GM08714 (cell line): ENCODE measurements around the gene AHCYL2.
"Not testable (repeated sequence)": the region's sequence is repeated elsewhere in the genome, so short reads cannot be mapped to it uniquely, and the experiment has no call there.

Experiments
- H3K4me3 ChIP-seq: fragments of 200-500 bp; sonication (Bioruptor generic); 2 replicates; pipeline ENCODE4 v1.5.1; 2014; ENCODE audit warnings: mild to moderate bottlenecking, low read length, inconsistent platforms
- ZNF274 ChIP-seq: IDR thresholded peaks from 2 replicates; pipeline ENCODE4 v1.6.1; 2012; ENCODE audit warnings: mild to moderate bottlenecking, low read depth, low read length

The AHCYL2 gene

DNA sequence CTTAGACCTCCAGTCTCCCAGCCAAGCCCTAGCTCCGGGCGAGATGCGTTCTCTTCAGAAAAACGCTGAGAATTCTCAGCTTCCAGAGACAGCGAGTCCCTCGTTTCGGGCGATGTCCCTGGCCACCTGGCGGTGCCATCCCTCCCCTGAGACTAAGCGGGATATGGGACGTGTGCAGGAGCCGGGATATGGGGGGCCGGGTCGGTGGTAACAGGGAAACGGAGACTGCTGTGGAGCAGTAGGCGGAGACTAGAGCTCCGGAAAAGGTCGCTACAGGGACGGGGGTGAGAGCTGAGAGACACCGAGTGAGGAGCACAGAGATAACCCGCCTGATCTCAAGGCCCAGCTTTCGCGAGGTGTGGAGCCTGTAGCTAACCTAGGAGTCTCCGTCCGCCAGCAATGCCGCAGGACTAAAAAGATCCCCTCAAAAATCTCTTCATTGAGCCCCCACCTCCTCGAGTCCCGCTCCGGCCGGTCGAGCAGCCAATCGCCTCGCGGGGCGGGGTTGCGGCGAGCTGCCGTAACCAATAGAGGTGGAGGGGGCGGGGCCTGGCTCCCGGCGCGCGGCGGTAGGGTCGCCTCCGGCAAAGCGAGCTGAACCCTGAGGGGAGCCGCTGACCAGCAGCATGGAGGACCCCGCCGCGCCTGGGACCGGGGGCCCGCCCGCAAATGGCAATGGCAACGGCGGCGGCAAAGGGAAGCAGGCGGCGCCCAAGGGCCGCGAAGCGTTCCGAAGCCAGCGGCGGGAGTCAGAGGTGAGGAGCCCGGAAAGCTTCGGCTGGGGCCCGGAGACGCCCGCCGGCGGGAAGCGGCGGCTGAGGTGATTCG lies 209.2 kb downstream of the AHCYL2 start, which contains the start of gene STRIP2:
STRIP2 (plus strand) TSS at position 586 of the 828 bp plus-strand sequence; CDS start at position 627, 41 bp downstream.
- H3K4me3 ChIP-seq = peak within 1 kb of the TSS; percentile 79
- no peak for TF ChIP-seq ZNF274

DNA sequence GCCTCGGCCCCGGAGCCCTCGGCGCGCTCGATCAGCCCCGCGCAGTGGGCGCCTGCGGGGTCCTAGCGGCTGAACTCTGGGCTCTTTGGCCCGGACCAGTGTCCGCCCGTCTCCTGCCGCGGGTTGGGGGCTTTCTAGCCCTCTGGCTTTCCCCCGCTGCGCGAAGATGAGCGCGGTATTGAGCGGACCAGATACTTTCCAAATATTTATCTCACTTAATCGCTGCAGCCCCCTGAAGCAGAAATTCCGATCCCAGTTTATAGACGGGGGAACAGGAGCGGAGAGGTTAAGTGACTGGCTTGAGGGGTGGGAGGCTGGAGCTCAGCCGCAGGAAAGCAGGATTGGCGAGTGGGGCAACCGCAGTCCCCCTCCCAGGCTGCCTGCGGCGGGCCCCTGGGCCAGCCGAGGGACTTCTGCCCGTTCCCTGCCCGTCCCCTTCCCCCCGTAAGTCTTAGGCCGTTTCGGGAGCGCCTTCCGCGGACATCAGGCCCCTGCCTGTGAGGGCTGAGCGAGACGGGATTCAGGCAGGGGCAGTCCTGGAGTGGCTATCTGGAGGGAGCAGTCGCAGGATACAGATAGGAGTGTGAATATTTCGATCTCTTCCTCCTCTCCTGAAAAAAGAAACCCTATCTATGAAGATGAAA lies 210.0 kb downstream of the AHCYL2 start:
- no peak for TF ChIP-seq ZNF274
- H3K4me3 ChIP-seq = peak overlapping the region; percentile 79

DNA sequence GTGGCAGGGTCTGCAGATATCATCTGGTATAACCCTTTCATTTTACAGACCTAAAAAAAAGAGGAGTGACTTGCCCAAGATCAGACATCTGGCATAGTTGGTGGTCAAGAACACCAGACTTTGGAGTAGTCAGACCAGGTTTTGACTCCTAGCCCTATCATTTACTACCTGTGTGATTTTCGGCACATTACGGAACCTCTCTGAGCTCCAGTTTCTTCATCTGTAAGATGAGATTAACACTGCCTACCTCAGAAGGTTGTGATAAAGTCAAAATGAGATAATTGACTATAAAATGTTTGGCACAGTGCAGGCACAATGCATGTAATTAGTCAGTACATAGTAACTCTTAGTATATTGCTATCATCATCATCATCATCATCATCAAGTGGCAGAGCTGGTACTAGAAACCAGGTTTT lies 210.6 kb downstream of the AHCYL2 start:
- TF ChIP-seq ZNF274 = no peak
- peak overlapping the region; percentile 79; the same call in 1 of the 2 replicates for H3K4me3 ChIP-seq

- no peak overlapping the region for H3K4me3 ChIP-seq
- TF ChIP-seq ZNF274 = no peak
Observed at GRCh38 chr7:129436335-129436923, 211.6 kb downstream of the AHCYL2 start.

DNA sequence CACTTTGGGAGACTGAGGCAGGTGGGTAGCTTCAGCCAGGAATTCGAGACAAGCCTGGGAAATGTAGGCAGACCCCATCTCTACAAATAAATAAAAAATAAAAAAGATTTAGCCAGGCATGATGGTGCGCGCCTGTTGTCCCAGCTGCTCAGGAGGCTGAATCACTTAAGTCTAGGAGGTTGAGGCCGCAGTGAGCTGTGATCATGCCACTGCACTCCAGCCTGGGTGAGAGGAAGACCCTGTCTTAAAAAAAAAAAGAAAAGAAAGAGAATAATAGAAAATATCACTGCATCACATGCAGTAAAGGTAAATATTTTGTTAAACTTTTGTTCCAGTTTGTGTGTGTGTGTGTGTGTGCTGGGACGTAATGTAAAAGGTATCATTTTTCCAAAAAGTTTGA lies 212.4 kb downstream of the AHCYL2 start:
- no peak for TF ChIP-seq ZNF274
- H3K4me3 ChIP-seq = no peak overlapping the region

- no peak for TF ChIP-seq ZNF274
- no peak overlapping the region for H3K4me3 ChIP-seq
Observed at GRCh38 chr7:129438281-129438838, 213.5 kb downstream of the AHCYL2 start.

GRCh38 chr7:129438839-129439651 lies 214.2 kb downstream of the AHCYL2 start:
- TF ChIP-seq ZNF274 = no peak
- no peak overlapping the region for H3K4me3 ChIP-seq

DNA sequence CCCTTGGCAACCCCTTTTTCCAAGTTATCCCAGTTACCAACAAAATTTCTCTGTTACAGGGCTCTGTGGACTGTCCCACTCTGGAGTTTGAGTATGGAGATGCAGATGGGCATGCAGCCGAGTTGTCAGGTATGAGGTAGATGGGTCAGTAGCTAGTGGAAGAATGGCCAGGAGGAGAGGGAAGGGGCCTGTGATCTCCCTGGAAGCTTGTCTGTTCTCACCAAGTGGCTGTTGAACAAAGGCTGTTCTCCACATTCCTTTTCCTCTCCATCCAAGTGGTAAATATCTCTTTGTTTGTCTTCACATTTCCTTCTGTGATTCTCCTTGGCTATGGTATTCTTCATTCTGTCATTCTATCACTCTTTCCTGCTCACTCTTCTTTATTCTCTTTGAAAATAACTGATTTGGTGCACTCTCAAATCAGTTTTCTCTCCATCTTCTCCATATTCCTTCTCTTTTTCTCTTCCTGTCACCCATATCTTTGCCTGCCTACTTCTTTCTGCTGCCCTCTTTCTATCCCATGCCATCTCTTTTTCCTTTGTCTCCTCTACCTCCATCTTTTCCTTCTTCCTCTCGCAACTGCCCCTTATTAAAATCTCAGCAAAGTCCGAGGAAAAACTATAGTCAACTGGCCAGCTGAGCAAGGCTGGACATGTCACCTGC lies 215.3 kb downstream of the AHCYL2 start:
- H3K4me3 ChIP-seq = no peak overlapping the region
- no peak for TF ChIP-seq ZNF274

GRCh38 chr7:129443612-129444011 lies 218.8 kb downstream of the AHCYL2 start:
- no peak overlapping the region for H3K4me3 ChIP-seq
- no peak for TF ChIP-seq ZNF274

GRCh38 chr7:129444776-129445175 lies 219.9 kb downstream of the AHCYL2 start:
- not testable (repeated sequence) for H3K4me3 ChIP-seq

DNA sequence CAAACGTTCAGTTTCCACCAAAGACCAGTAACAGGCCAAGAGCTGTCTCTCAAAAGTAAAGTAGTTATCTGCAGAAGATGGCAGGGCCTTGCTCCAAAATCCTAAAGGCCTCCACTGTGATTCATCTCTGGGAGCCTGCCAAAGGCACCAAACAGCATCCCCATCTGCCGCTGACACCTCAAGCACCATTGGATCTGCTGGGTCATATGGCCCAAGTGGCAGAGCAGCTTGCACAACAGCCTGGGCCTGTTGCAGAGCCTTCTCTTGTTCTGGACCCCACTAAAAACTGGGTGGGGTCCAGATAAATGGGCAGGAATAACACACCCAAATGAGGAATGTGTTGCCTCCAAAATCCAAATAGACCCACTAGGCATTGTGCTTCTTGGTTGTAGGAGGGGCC lies 222.1 kb downstream of the AHCYL2 start:
- not testable (repeated sequence) for H3K4me3 ChIP-seq

DNA sequence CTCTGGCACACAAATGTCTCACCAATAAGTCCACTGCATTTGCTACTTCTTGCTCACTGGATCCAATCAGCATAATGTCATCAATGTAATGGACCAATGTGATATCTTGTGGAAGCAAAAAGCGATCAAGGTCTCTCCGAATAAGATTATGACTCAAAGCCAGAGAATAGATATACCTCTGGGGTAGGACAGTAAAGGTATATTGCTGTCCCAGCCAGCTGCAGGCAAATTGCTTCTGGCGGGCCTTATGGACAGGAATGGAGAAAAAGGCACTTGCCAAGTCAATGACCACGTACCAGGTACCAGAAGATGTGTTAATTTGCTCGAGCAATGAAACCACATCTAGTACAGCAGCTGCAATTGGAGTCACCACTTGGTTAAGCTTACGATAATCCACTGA lies 222.6 kb downstream of the AHCYL2 start:
- H3K4me3 ChIP-seq = not testable (repeated sequence)

GRCh38 chr7:129448608-129449007 lies 223.8 kb downstream of the AHCYL2 start:
- H3K4me3 ChIP-seq = not testable (repeated sequence)

DNA sequence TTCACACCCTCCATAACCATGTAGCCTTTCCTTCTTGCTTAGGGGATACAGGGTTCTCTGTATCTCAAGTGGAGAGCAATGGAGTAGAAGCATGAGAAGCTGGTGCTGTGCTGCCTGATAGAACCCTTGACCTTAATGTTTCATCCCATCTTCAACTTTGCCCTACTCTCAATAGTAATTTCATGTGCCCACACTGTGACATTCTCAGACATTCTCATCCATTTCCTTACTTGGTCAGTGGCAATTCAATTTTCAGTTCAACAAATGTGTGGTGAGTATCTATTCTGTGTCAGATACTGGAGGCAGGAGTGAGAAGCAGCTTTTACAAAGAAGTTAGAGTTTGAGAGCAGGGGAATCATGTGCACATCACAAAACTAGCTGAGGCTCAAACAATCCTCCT lies 225.5 kb downstream of the AHCYL2 start:
- TF ChIP-seq ZNF274 = no peak
- no peak overlapping the region for H3K4me3 ChIP-seq
